ENCODE data around the gene THSD4. TPM values are rescaled to one million over a fixed set of nuclear protein-coding genes. Genes with fewer than 3 reads are reported as not detected.

The THSD4 gene
- polyA plus RNA-seq, 1 donor from 2014 or later: 0.46 TPM

DNA sequence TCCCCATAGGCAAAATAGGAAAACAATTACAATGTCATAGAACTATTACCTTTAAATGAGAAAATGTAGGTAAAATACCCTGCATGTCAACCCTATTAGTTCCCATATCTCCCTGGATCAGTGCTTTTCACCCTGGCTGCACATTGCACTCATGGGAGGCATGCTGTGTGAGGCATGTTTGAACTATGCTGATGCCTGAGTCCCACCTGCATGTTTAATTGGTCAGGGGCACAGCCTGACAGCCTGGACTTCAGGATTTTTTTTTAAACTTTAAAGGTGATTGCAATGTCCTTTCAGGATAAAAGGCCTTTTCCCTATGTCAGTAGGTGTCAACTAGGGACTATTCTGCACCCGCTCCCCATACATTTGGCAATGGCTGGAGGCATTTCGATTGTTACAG lies 559.1 kb downstream of the THSD4 start:
- no peaks in the 10 kb centered on the region for H3K27me3 ChIP-seq (ENCODE audit: insufficient read depth, low read depth, low read length)
- no peaks in the 10 kb centered on the region for H3K9me2 ChIP-seq (ENCODE audit: insufficient read depth, low read length)
- H3K4me2 ChIP-seq (ENCODE audit: low read length): no peak overlapping the region
- H3K9me3 ChIP-seq (ENCODE audit: low read length): no peaks in the 10 kb centered on the region
- no peaks in the 10 kb centered on the region for H3K79me2 ChIP-seq (replicated peaks; ENCODE audit: insufficient read depth, low read length)
- TF ChIP-seq SMC3 (conservative IDR thresholded peaks at IDR 0.05; ENCODE audit: poor library complexity) (no peak), MXI1 (conservative IDR thresholded peaks at IDR 0.05; ENCODE audit: poor library complexity, severe bottlenecking) (no peak), RAD21 (conservative IDR thresholded peaks at IDR 0.05) (no peak), TAF1 (IDR thresholded peaks at IDR 0.05; ENCODE audit: low read depth) (no peak), POLR2AphosphoS5 (IDR thresholded peaks at IDR 0.05) (no peak), EP300 (conservative IDR thresholded peaks at IDR 0.05; ENCODE audit: poor library complexity, severe bottlenecking) (no peak), EZH2 (IDR thresholded peaks at IDR 0.05; ENCODE audit: borderline replicate concordance, insufficient read depth, low read length, poor library complexity, severe bottlenecking) (no peak)
- TF ChIP-seq, protein P1, sequence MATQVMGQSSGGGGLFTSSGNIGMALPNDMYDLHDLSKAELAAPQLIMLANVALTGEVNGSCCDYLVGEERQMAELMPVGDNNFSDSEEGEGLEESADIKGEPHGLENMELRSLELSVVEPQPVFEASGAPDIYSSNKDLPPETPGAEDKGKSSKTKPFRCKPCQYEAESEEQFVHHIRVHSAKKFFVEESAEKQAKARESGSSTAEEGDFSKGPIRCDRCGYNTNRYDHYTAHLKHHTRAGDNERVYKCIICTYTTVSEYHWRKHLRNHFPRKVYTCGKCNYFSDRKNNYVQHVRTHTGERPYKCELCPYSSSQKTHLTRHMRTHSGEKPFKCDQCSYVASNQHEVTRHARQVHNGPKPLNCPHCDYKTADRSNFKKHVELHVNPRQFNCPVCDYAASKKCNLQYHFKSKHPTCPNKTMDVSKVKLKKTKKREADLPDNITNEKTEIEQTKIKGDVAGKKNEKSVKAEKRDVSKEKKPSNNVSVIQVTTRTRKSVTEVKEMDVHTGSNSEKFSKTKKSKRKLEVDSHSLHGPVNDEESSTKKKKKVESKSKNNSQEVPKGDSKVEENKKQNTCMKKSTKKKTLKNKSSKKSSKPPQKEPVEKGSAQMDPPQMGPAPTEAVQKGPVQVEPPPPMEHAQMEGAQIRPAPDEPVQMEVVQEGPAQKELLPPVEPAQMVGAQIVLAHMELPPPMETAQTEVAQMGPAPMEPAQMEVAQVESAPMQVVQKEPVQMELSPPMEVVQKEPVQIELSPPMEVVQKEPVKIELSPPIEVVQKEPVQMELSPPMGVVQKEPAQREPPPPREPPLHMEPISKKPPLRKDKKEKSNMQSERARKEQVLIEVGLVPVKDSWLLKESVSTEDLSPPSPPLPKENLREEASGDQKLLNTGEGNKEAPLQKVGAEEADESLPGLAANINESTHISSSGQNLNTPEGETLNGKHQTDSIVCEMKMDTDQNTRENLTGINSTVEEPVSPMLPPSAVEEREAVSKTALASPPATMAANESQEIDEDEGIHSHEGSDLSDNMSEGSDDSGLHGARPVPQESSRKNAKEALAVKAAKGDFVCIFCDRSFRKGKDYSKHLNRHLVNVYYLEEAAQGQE (IDR thresholded peaks at IDR 0.05; ENCODE audit: borderline replicate concordance): no peak
- TF ChIP-seq, protein P2, sequence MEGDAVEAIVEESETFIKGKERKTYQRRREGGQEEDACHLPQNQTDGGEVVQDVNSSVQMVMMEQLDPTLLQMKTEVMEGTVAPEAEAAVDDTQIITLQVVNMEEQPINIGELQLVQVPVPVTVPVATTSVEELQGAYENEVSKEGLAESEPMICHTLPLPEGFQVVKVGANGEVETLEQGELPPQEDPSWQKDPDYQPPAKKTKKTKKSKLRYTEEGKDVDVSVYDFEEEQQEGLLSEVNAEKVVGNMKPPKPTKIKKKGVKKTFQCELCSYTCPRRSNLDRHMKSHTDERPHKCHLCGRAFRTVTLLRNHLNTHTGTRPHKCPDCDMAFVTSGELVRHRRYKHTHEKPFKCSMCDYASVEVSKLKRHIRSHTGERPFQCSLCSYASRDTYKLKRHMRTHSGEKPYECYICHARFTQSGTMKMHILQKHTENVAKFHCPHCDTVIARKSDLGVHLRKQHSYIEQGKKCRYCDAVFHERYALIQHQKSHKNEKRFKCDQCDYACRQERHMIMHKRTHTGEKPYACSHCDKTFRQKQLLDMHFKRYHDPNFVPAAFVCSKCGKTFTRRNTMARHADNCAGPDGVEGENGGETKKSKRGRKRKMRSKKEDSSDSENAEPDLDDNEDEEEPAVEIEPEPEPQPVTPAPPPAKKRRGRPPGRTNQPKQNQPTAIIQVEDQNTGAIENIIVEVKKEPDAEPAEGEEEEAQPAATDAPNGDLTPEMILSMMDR (IDR thresholded peaks at IDR 0.05; ENCODE audit: poor library complexity, severe bottlenecking): no peak
- H2AFZ ChIP-seq (ENCODE audit: low read depth, low read length): no peak overlapping the region
- H3K4me3 ChIP-seq (ENCODE audit: low read length): no peak overlapping the region
- no peaks in the 10 kb centered on the region for H4K20me1 ChIP-seq (ENCODE audit: insufficient read depth)
- no peak overlapping the region for H3K9ac ChIP-seq (ENCODE audit: low read length)
- H3K36me3 ChIP-seq (ENCODE audit: insufficient read depth, low read length): no peaks in the 10 kb centered on the region
- H3F3A ChIP-seq (ENCODE audit: insufficient read depth, low read length, poor library complexity, severe bottlenecking): no peaks in the 10 kb centered on the region
- H3K27ac ChIP-seq (ENCODE audit: low read length): no peak overlapping the region

DNA sequence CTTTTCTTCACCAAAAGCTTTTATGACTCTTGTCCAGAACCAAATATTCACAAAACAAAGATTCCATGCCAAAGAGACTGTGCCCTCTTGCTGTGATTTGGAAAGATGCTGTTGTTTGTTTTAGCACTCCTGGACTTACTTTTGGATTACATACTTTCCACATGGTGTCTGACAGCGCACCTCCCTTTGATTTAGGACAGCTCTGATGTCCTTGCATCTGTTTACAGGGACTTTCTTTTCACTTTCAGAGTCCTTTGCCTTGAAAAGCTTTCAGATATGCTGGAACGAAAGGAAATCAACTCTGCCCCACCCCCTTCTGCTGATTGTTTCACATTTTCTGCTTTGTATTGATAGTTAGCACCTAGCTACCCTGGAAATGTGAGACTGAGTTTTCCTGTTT lies 562.1 kb downstream of the THSD4 start:
- no peaks in the 10 kb centered on the region for H3K79me2 ChIP-seq (replicated peaks; ENCODE audit: insufficient read depth, low read length)
- TF ChIP-seq EZH2 (IDR thresholded peaks at IDR 0.05; ENCODE audit: borderline replicate concordance, insufficient read depth, low read length, poor library complexity, severe bottlenecking) (no peak), MXI1 (conservative IDR thresholded peaks at IDR 0.05; ENCODE audit: poor library complexity, severe bottlenecking) (no peak), POLR2AphosphoS5 (IDR thresholded peaks at IDR 0.05) (no peak), EP300 (conservative IDR thresholded peaks at IDR 0.05; ENCODE audit: poor library complexity, severe bottlenecking) (no peak), SMC3 (conservative IDR thresholded peaks at IDR 0.05; ENCODE audit: poor library complexity) (no peak), RAD21 (conservative IDR thresholded peaks at IDR 0.05) (no peak), TAF1 (IDR thresholded peaks at IDR 0.05; ENCODE audit: low read depth) (no peak)
- TF ChIP-seq, protein P2 (IDR thresholded peaks at IDR 0.05; ENCODE audit: poor library complexity, severe bottlenecking): no peak
- TF ChIP-seq, protein P1 (IDR thresholded peaks at IDR 0.05; ENCODE audit: borderline replicate concordance): no peak
- H3K9me3 ChIP-seq (ENCODE audit: low read length): no peaks in the 10 kb centered on the region
- no peaks in the 10 kb centered on the region for H3K27me3 ChIP-seq (ENCODE audit: insufficient read depth, low read depth, low read length)
- no peaks in the 10 kb centered on the region for H3F3A ChIP-seq (ENCODE audit: insufficient read depth, low read length, poor library complexity, severe bottlenecking)
- H4K20me1 ChIP-seq (ENCODE audit: insufficient read depth): no peaks in the 10 kb centered on the region
- H3K4me2 ChIP-seq (ENCODE audit: low read length): no peak overlapping the region
- H3K4me3 ChIP-seq (ENCODE audit: low read length): no peak overlapping the region
- no peak overlapping the region for H2AFZ ChIP-seq (ENCODE audit: low read depth, low read length)
- no peaks in the 10 kb centered on the region for H3K36me3 ChIP-seq (ENCODE audit: insufficient read depth, low read length)
- H3K27ac ChIP-seq (ENCODE audit: low read length): no peak overlapping the region
- H3K9ac ChIP-seq (ENCODE audit: low read length): no peak overlapping the region
- H3K9me2 ChIP-seq (ENCODE audit: insufficient read depth, low read length): no peaks in the 10 kb centered on the region

All from neural cell (in vitro differentiated cells).